Panc1 (cell line): Measurements from ENCODE around the gene LMAN2. TPM values are rescaled to one million over a fixed set of nuclear protein-coding genes. Genes with fewer than 3 reads are reported as not detected.
A peak's percentile ranks its signal among the peaks of the same experiment; 100 is the strongest.

Source experiments
- ATAC-seq: fragments of 200-7000 bp; cut with Tn5 transposase; 2 replicates; pipeline ENCODE4 v1.9.1; 2020; ENCODE audit warnings: mild to moderate bottlenecking, moderate library complexity
- BruUV-seq: library from RNA; stranded (reverse); fragments of 400-500 nt; replicated peaks from 2 replicates; lab custom pipeline; 2021; lab: Mats Ljungman, UMichigan
- CTCF ChIA-PET: fragments of 300-600 bp; sonication (Branson Sonifier 250); formaldehyde crosslinking; loops from one replicate; lab custom pipeline; 2022; ENCODE audit warnings: antibody characterized with exemption; lab: Charles Lee
- POLR2A ChIA-PET: fragments of 300-600 bp; sonication (Branson Sonifier 250); formaldehyde crosslinking; loops from one replicate; lab custom pipeline; 2022; ENCODE audit warnings: antibody characterized with exemption; lab: Charles Lee
- DNase-seq: peaks from one replicate; pipeline ENCODE4 v3.0.0-alpha.2; 2010; ENCODE audit warnings: low read depth, low spot score
- H3K27ac ChIP-seq: 2 replicates; pipeline ENCODE4 v1.5.1; 2011; ENCODE audit warnings: mild to moderate bottlenecking, low read length, inconsistent platforms
- H3K27me3 ChIP-seq: fragments of 200-500 bp; sonication (Bioruptor generic); 2 replicates; pipeline ENCODE4 v1.6.0; 2014; ENCODE audit warnings: low read length, inconsistent platforms; ENCODE audit not compliant: control insufficient read depth, insufficient read depth
- H3K36me3 ChIP-seq: fragments of 200-500 bp; sonication (Bioruptor generic); 2 replicates; pipeline ENCODE4 v1.5.1; 2014; ENCODE audit warnings: inconsistent platforms, mild to moderate bottlenecking, low read length, moderate library complexity; ENCODE audit not compliant: control insufficient read depth, insufficient read depth
- H3K4me1 ChIP-seq: 2 replicates; pipeline ENCODE4 v1.5.1; 2011; ENCODE audit warnings: inconsistent platforms, mild to moderate bottlenecking, low read length, moderate library complexity; ENCODE audit not compliant: control insufficient read depth, insufficient read depth
- H3K4me3 ChIP-seq, 2 experiments: 2 replicates each; pipeline ENCODE4 v1.5.1; 2011 to 2012; ENCODE audit warnings: low read depth in 2 of 2, low read length in 2 of 2, mild to moderate bottlenecking in 2 of 2, inconsistent platforms in 1 of 2, moderate library complexity in 1 of 2
- H3K9me3 ChIP-seq: fragments of 200-500 bp; sonication (Bioruptor generic); 2 replicates; pipeline ENCODE4 v1.5.1; 2014; ENCODE audit warnings: low read depth, mild to moderate bottlenecking, inconsistent platforms, low read length, moderate library complexity; ENCODE audit not compliant: control insufficient read depth, insufficient read depth
- CTCF ChIP-seq: fragments of 450-650 bp; IDR thresholded peaks from 2 replicates; pipeline ENCODE4 v1.5.1; 2017; ENCODE audit warnings: mild to moderate bottlenecking
- POLR2AphosphoS5 ChIP-seq: IDR thresholded peaks from 2 replicates; pipeline ENCODE4 v1.6.1; 2012; ENCODE audit warnings: mild to moderate bottlenecking, low read depth, low read length, moderate library complexity
- REST ChIP-seq, 2 experiments: IDR thresholded peaks; 2 replicates each; pipeline ENCODE4 v1.6.1; 2011 to 2012; ENCODE audit warnings: low read depth in 2 of 2, control low read depth in 1 of 2, low read length in 1 of 2, mild to moderate bottlenecking in 1 of 2, moderate library complexity in 1 of 2; ENCODE audit not compliant: insufficient read depth in 1 of 2
- SIN3A ChIP-seq: IDR thresholded peaks from 2 replicates; pipeline ENCODE4 v1.6.1; 2012; ENCODE audit warnings: low read depth, mild to moderate bottlenecking, low read length, moderate library complexity, borderline replicate concordance; ENCODE audit not compliant: insufficient read depth
- TCF7L2 ChIP-seq: IDR thresholded peaks from 2 replicates; pipeline ENCODE4 v1.6.1; 2011; ENCODE audit warnings: mild to moderate bottlenecking, low read depth, low read length, inconsistent platforms
- in situ Hi-C: cut with HindIII; loops from 2 replicates; pipeline ENCODE4 v1.10.0; 2016; ENCODE audit warnings: low sequenced_read_pairs, low pct_unique_long_range_greater_than_20kb
- intact Hi-C: fragments of 100-400 bp; cut with micrococcal nuclease; formaldehyde crosslinking; loops from one replicate; pipeline ENCODE4 v1.10.0; 2022; ENCODE audit not compliant: unreplicated experiment
- total RNA-seq: library from RNA; stranded (reverse); gene quantifications from one replicate; pipeline ENCODE4 v1.2.1, GENCODE V29; 2021; ENCODE audit not compliant: unreplicated experiment

The LMAN2 gene
- total RNA-seq, 1 experiment from 2014 or later, result 140 TPM

GRCh38 chr5:177312649-177313181 is 38.8 kb downstream of the LMAN2 start:
- BruUV-seq, result TSS peak; percentile 78
- in situ Hi-C loops, result no loop called here
- Histone ChIP-seq H3K4me1 (peaks cover 12% of the 10 kb centered on the region), H3K27ac (peak overlapping the region; percentile 76), H3K27me3 (no peaks in the 10 kb centered on the region), H3K36me3 (no peaks in the 10 kb centered on the region; the same call in 1 of the 2 replicates), H3K9me3 (no peaks in the 10 kb centered on the region), H3K4me3 (peak overlapping the region; percentile 39 to 58)
- POLR2A ChIA-PET, result no interaction called here
- intact Hi-C loops, result loop anchor here (10.0 kb wide), 1 partner anchor 142 kb away; no protein-coding TSS in a partner anchor
- CTCF ChIA-PET, result no interaction called here
- TF ChIP-seq TCF7L2 (no peak), CTCF (peak; percentile 13; the same call in 1 of the 2 replicates)
- DNase-seq (no peak), ATAC-seq (peak; percentile 12; the same call in 1 of the 2 replicates)

- no peaks in the 10 kb centered on the region; the same call in 1 of the 2 replicates for H3K36me3 ChIP-seq
- no peak for TF ChIP-seq CTCF
- TF ChIP-seq POLR2AphosphoS5, result peak; percentile 44; the same call in 1 of the 2 replicates
- intact Hi-C loops (loop anchor here (10.0 kb wide), 1 partner anchor 143 kb away; no protein-coding TSS in a partner anchor), in situ Hi-C loops (no loop called here)
- peaks cover 12% of the 10 kb centered on the region for H3K4me1 ChIP-seq
- DNase-seq (no peak), ATAC-seq (peak; percentile 69)
- no peaks in the 10 kb centered on the region for H3K27me3 ChIP-seq
- POLR2A ChIA-PET, result no interaction called here
- no peaks in the 10 kb centered on the region for H3K9me3 ChIP-seq
- no TSS peak for BruUV-seq
- H3K27ac ChIP-seq, result peak within 1 kb of the TSS; percentile 76
- peak within 1 kb of the TSS; percentile 39 to 58 for H3K4me3 ChIP-seq
- CTCF ChIA-PET, result no interaction called here
Measured at GRCh38 chr5:177311723-177312648, 39.5 kb downstream of the LMAN2 start, which contains the start of gene MXD3. Gene MXD3, minus strand, starts transcription at chr5:177311898. Its CDS starts 68 bp downstream, at chr5:177311830.

GRCh38 chr5:177311392-177311722 is 40.1 kb downstream of the LMAN2 start:
- in situ Hi-C loops, result no loop called here
- DNase-seq, result no peak

More at GRCh38 chr5:177311392-177311722, 40.1 kb downstream of the LMAN2 start:
- H3K27me3 ChIP-seq, result no peaks in the 10 kb centered on the region
- BruUV-seq, result no TSS peak
- no peak overlapping the region; the same call in 1 of the 2 replicates for H3K27ac ChIP-seq
- H3K36me3 ChIP-seq, result no peaks in the 10 kb centered on the region; the same call in none of the 2 replicates
- POLR2A ChIA-PET, result no interaction called here
- TF ChIP-seq REST (IDR thresholded peaks at IDR 0.05; ENCODE audit: insufficient read depth in 1 of 2, low read depth in 2 of 2, low read length in 1 of 2) (no peak), SIN3A (no peak), TCF7L2 (no peak), POLR2AphosphoS5 (no peak), CTCF (no peak)
- peak overlapping the region; percentile 39 to 58 for H3K4me3 ChIP-seq
- H3K9me3 ChIP-seq, result no peaks in the 10 kb centered on the region
- intact Hi-C loops, result loop anchor here (10.0 kb wide), 1 partner anchor 143 kb away; no protein-coding TSS in a partner anchor
- CTCF ChIA-PET, result interaction anchor here (1.6 kb wide), 1 partner anchor 79 kb away, joined by 5 read pairs; no protein-coding TSS in a partner anchor
- peaks cover 12% of the 10 kb centered on the region for H3K4me1 ChIP-seq
- ATAC-seq, result peak; percentile 30
